Measurements from ENCODE around the gene COX7A2. TPM values are rescaled to one million over a fixed set of nuclear protein-coding genes. Genes with fewer than 3 reads are reported as not detected.

COX7A2 gene
- total and polyA plus RNA-seq, 2 of the 13 experiments (the other 11 are each of a cell fraction or from before 2014, with no cell fraction given), result 407 to 556 TPM

GRCh38 chr6:75284632-75285282, 41.2 kb upstream of the COX7A2 start, which contains the start of gene TMEM30A (continued):
- TF ChIP-seq ARID4A (CRISPR knock-in tag; IDR thresholded peaks at IDR 0.05; ENCODE audit: borderline replicate concordance) (peak; percentile 84), ZNF430 (CRISPR knock-in tag; IDR thresholded peaks at IDR 0.05) (0 out of 2 replicates have a peak, but pooled peaks have one; percentile 35), ZNF550 (CRISPR knock-in tag; IDR thresholded peaks at IDR 0.05; ENCODE audit: borderline replicate concordance) (no peak), CBX1 (IDR thresholded peaks at IDR 0.05; ENCODE audit: low read depth) (no peak), ZNF234 (CRISPR knock-in tag; conservative IDR thresholded peaks at IDR 0.05) (no peak), ZNF12 (CRISPR knock-in tag; IDR thresholded peaks at IDR 0.05) (peak; percentile 55; the same call in 1 of the 2 replicates), ZNF543 (CRISPR knock-in tag; IDR thresholded peaks at IDR 0.05) (peak; percentile 72), NCOA1 (CRISPR knock-in tag; IDR thresholded peaks at IDR 0.05) (no peak), MIXL1 (CRISPR knock-in tag; IDR thresholded peaks at IDR 0.05) (peak; percentile 31; the same call in 1 of the 2 replicates), CREB1 (IDR thresholded peaks at IDR 0.05) (peak; percentile 83), CREB1 (CRISPR knock-in tag; IDR thresholded peaks at IDR 0.05) (peak; percentile 70), CREB3 (CRISPR knock-in tag; IDR thresholded peaks at IDR 0.05) (no peak), NFKB2 (CRISPR knock-in tag; IDR thresholded peaks at IDR 0.05; ENCODE audit: borderline replicate concordance) (peak; percentile 54), ZSCAN25 (CRISPR knock-in tag; IDR thresholded peaks at IDR 0.05) (peak; percentile 90), MYPOP (CRISPR knock-in tag; IDR thresholded peaks at IDR 0.05) (peak; percentile 69; the same call in 1 of the 2 replicates), HOXA5 (CRISPR knock-in tag; IDR thresholded peaks at IDR 0.05) (peak; percentile 60; the same call in 1 of the 2 replicates), THYN1 (CRISPR knock-in tag; IDR thresholded peaks at IDR 0.05; ENCODE audit: borderline replicate concordance, low read depth) (no peak), KMT2B (CRISPR knock-in tag; IDR thresholded peaks at IDR 0.05) (peak; percentile 95)
- TF ChIP-seq, protein P1, sequence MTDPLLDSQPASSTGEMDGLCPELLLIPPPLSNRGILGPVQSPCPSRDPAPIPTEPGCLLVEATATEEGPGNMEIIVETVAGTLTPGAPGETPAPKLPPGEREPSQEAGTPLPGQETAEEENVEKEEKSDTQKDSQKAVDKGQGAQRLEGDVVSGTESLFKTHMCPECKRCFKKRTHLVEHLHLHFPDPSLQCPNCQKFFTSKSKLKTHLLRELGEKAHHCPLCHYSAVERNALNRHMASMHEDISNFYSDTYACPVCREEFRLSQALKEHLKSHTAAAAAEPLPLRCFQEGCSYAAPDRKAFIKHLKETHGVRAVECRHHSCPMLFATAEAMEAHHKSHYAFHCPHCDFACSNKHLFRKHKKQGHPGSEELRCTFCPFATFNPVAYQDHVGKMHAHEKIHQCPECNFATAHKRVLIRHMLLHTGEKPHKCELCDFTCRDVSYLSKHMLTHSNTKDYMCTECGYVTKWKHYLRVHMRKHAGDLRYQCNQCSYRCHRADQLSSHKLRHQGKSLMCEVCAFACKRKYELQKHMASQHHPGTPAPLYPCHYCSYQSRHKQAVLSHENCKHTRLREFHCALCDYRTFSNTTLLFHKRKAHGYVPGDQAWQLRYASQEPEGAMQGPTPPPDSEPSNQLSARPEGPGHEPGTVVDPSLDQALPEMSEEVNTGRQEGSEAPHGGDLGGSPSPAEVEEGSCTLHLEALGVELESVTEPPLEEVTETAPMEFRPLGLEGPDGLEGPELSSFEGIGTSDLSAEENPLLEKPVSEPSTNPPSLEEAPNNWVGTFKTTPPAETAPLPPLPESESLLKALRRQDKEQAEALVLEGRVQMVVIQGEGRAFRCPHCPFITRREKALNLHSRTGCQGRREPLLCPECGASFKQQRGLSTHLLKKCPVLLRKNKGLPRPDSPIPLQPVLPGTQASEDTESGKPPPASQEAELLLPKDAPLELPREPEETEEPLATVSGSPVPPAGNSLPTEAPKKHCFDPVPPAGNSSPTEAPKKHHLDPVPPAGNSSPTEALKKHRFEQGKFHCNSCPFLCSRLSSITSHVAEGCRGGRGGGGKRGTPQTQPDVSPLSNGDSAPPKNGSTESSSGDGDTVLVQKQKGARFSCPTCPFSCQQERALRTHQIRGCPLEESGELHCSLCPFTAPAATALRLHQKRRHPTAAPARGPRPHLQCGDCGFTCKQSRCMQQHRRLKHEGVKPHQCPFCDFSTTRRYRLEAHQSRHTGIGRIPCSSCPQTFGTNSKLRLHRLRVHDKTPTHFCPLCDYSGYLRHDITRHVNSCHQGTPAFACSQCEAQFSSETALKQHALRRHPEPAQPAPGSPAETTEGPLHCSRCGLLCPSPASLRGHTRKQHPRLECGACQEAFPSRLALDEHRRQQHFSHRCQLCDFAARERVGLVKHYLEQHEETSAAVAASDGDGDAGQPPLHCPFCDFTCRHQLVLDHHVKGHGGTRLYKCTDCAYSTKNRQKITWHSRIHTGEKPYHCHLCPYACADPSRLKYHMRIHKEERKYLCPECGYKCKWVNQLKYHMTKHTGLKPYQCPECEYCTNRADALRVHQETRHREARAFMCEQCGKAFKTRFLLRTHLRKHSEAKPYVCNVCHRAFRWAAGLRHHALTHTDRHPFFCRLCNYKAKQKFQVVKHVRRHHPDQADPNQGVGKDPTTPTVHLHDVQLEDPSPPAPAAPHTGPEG (CRISPR knock-in tag; IDR thresholded peaks at IDR 0.05), result no peak

Data from HepG2 (cell line).